GM23338 (cell line): Measurements from ENCODE around the gene DRICH1.

ENCODE experiments used
- CREB1 ChIP-seq: fragments of 250-450 bp; sonication (Bioruptor Pico); IDR thresholded peaks from 2 replicates; pipeline ENCODE4 v1.5.0; 2020; ENCODE audit warnings: low read depth, mild to moderate bottlenecking, moderate library complexity
- CTCF ChIP-seq, 2 experiments: fragments of 200-600 bp in 1 of 2; sonication (generic) in 1 of 2; conservative IDR thresholded peaks; 2 replicates each; pipeline versions ENCODE4 v1.5.1 to v1.6.1; 2016 to 2017; ENCODE audit warnings: antibody characterized with exemption in 2 of 2, low read depth in 2 of 2, mild to moderate bottlenecking in 2 of 2, moderate library complexity in 1 of 2
- ETS1 ChIP-seq: IDR thresholded peaks from 2 replicates; pipeline ENCODE4 v1.6.1; 2016; ENCODE audit warnings: antibody characterized with exemption
- EZH2 ChIP-seq: fragments of 200-600 bp; sonication (generic); IDR thresholded peaks from one replicate; pipeline ENCODE4 v1.8.0; 2017; ENCODE audit warnings: antibody characterized with exemption, mild to moderate bottlenecking, low read depth; ENCODE audit not compliant: unreplicated experiment
- EZH2phosphoT487 ChIP-seq: fragments of 200-600 bp; sonication (generic); IDR thresholded peaks from one replicate; pipeline ENCODE4 v1.8.1; 2018; ENCODE audit warnings: antibody characterized with exemption; ENCODE audit not compliant: unreplicated experiment
- POLR2AphosphoS5 ChIP-seq: IDR thresholded peaks from 2 replicates; pipeline ENCODE4 v1.6.1; 2016; ENCODE audit warnings: antibody characterized with exemption, low read depth
- REST ChIP-seq: IDR thresholded peaks from one replicate; pipeline ENCODE4 v1.6.1; 2018; ENCODE audit warnings: antibody characterized with exemption; ENCODE audit not compliant: unreplicated experiment
- ZNF114 ChIP-seq: fragments of 250-450 bp; sonication (Bioruptor Pico); IDR thresholded peaks from 2 replicates; pipeline ENCODE4 v1.5.0; 2020; ENCODE audit warnings: mild to moderate bottlenecking, moderate library complexity
- ZNF331 ChIP-seq: fragments of 250-450 bp; sonication (Bioruptor Pico); IDR thresholded peaks from 2 replicates; pipeline ENCODE4 v1.5.0; 2020; ENCODE audit warnings: low read depth, mild to moderate bottlenecking, moderate library complexity

GRCh38 chr22:23606204-23607131 lies 25.7 kb downstream of the DRICH1 start:
- TF ChIP-seq POLR2AphosphoS5, result no peak
- TF ChIP-seq EZH2phosphoT487, result no peak
- TF ChIP-seq EZH2, result no peak
- TF ChIP-seq CTCF (conservative IDR thresholded peaks at IDR 0.05; ENCODE audit: low read depth in 2 of 2), result no peak
- no peak for TF ChIP-seq ZNF331 (CRISPR knock-in tag)
- TF ChIP-seq ZNF114, result no peak
- TF ChIP-seq CREB1 (CRISPR knock-in tag), result no peak
- TF ChIP-seq REST, result no peak
- no peak for TF ChIP-seq ETS1
